T47D (cell line): ENCODE data around the gene GPAT2.
"Not testable (repeated sequence)": the region's sequence is repeated elsewhere in the genome, so short reads cannot be mapped to it uniquely, and the experiment has no call there.

Experiments
- DNase-seq, 2 experiments: peaks; one replicate each; pipeline versions ENCODE4 v3.0.0 to v3.0.0-alpha.2; 2011 to 2012; ENCODE audit warnings: low read depth in 1 of 2, low spot score in 1 of 2
- in situ Hi-C: cut with HindIII; loops from 2 replicates; pipeline ENCODE4 v1.10.0; 2016; ENCODE audit warnings: low sequenced_read_pairs, low pct_unique_long_range_greater_than_20kb

GPAT2 gene

DNA sequence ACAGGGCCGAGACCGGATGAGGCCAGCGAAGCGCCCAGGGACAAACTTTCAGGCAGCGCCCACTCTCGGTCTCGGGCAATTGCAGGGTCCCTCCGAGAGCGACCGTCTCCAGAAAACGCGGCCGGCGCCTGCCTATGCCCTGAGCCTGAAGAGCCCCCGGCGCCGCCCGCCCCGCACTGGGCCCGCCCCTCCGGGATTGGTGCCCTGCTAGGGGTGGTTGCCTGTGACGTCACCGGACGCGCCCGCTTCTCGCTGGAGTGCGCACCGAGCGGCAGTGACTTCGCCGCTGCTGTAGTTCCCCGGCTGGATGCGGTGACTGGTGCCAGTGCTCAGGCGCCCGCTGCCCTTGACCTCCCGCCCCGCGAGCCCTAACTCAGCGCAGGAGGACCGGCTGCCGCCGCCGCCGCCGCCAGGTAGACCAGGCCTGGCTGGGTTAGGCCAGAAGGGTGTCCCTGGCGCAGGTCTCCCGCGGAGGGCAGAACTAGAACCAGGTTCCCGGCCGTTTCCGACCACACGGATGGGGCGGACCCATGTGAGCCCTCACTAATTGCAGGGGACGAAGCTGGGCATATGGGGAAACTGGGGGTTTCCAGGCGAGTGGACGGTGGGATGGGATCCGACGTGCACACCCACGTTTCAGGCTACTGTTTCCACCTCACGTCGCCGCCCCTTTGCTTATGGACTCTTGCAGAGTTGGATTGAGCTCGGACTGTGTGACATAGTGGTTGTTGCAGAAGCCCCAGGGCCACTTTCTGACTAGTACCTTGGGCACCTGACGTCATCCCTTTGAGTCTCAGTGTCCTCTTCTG, 24.2 kb downstream of the GPAT2 start:
- DNase-seq: peak; percentile 43 to 87
- in situ Hi-C loops: not testable (repeated sequence)

DNA sequence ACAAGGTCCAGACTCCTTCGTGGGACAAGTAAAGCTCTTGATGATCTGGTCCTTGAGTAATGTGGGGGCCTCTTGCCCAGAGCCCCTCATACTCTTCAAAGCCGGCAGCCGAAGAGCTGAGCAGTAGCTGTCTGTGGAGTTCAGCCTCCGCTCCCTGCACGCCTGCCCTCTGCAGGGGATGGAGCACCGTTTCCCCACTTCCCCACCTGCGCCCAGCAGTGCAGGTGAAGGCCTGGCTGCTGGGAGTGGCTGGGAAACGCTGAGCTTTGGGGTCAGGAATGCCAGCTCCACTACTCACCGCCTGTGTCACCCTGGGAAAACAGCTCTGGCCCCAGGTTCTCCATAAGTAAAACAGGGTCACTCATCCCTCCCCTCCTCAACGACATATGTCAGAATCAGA, 24.9 kb downstream of the GPAT2 start:
- in situ Hi-C loops: not testable (repeated sequence)
- DNase-seq: peak in 1 of 2 experiments; percentile 25

DNA sequence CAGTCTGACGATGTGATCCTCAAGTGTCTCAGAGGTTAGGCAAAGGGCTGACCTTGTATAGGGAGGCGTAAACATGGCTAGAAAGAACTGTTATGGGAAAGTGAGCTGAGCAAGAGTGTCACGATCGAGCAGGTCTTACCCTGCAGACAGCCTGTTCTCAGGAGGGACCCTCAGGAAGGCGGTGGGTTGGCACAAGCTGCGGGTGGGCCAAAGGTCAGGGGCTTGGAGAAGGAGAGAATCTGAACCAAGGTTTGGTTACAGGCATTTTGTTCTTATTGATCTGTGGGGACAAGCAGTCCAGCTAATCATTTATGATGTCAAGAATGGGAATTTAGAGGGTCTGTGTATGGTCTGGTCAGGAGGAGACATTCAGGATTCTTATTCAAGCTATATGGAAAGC, 26.7 kb downstream of the GPAT2 start:
- DNase-seq, in situ Hi-C loops: not testable (repeated sequence)

DNA sequence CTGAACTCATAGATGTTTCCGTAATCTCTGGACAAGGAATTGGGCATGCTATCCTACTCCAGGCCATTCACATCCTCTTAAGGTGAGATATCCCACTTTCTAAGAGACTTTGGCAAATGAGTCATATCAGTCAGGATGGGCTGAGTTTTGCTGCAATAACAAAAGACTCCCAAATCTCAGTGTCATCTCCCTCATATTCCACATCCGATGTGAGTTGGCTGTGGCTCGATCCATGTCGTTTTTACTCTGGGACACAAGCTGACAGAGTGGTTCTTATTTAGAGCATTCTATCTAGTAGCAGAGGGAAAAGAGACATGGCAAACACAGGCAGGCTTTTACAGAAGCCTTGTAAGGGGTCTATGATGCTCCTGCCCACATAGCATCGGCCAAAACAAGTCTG, 28.5 kb downstream of the GPAT2 start:
- in situ Hi-C loops, DNase-seq: not testable (repeated sequence)

DNA sequence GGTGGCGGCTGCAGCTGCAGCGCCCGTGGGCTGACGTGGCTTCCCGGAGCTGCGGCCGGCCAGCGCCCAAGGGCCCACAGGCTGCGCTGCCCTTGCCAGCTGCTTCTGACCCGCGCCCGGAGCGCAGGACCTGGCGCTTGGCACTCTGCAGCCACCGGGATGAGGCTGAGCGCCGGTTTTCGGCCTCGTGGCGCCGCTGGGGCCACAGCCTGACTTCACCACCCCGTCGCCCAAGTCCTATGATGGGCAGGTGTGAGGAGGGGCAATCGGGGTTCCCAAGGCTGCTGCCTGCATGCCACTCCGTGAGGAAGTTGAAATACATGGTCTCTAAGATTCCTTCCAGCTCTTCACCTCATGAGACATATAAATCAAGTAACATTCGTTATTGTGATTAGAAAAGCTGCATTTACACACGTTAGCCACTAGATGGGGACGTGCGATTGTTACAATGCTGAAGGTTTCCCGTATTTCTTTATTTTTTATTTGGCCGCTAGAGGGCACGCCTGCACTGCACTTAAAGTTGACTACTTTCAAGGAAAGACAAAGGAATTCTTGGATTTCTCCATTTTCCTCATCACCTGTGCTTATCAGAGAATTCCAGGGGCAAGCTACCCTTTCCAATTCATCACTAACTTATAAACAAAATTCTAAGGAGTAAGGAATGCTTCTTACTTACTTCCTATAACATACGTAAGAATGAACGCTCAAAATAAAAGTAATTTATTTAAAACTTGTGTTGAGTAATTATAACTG, 42.0 kb downstream of the GPAT2 start:
- in situ Hi-C loops: not testable (repeated sequence)
- peak in 1 of 2 experiments; percentile 48 for DNase-seq

DNA sequence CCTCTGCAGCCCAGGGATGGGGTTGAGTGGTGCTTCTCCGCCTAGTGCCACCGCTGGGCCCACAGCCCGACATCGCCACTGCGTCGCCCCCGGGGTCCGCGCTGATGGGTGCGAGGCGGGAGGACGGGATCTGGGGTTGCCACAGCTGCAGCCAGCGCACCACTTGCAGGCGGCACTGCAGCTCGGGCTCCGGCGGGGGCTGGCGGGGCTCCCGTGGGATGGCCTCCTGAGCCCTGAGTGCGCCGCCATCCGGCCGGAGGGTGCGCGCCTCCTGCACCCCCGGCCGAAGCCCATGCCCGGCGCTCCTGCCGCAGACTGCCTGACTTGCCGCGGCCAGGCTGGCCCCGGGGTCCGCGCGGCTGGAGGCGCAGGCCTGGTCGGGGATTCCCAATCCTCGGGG, 42.6 kb downstream of the GPAT2 start:
- DNase-seq, in situ Hi-C loops: not testable (repeated sequence)

DNA sequence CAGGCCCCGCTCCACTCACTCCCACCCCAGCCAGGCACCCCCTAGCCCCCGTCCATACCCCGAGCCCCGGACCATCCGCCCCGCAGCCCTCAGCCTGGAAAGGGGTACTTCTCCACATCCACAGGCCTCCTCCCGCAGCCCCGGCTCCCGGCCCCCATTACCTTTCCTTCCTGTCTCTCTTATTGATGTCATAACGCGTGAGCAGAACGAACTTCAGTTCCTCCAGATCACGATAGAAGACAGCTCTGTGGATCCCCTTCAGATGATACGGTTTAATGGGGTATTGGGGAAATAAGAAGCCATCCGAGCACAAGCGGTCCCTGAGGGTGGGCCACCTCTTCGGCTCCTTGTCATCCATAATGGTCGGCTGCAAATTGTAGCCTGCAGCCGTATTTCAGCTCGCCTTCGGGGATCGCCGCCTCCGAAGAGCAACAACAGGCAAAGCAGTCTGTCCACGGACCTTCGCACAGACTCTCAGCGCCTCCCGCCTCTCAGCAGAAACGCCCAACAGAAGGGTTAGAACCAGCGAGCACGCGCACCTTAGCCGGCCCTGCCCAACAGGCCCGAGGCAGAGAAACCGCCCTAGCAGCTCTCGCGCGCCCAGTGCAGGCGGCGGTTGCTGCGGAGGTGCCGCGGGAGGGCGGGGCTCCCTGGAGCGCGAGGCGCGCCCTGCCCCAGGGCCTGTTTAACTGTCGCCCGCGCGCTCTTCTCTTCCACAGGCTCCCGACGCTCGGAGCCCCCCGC, 43.2 kb downstream of the GPAT2 start, which contains the start of gene ANKRD36C:
Gene ANKRD36C, minus strand, starts transcription at position 474 of the 744 bp plus-strand sequence. Its CDS starts 116 bp downstream, at position 358.
- in situ Hi-C loops: not testable (repeated sequence)

DNA sequence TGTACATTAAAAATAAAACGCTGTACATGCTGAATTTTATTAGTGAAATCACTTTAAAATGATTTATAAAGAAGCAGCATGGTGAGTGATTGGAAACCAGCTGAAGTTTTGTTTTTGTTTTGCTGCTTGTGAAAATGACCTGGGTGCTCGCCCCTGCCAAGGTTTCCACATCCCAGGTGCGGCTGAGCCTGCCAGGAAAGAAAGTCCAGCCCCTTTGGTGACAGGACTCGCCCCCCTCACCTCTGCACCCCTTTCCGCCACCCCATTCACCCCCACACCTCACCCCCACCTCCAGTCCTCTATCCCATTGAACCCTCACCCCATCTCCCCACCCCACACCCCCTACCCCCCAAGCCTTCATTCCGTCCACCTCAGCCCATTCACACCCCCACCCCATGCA, 43.8 kb downstream of the GPAT2 start:
- in situ Hi-C loops: not testable (repeated sequence)

More for the DNA sequence above, 43.2 kb downstream of the GPAT2 start, which contains the start of gene ANKRD36C:
- DNase-seq: peak in 1 of 2 experiments; percentile 39

More for the DNA sequence above, 43.8 kb downstream of the GPAT2 start:
- DNase-seq: not testable (repeated sequence)
